Sigmoid colon (tissue), 7 donors: ENCODE measurements around the gene MPLKIP. TPM values are rescaled to one million over a fixed set of nuclear protein-coding genes. Genes with fewer than 3 reads are reported as not detected.

Experiments
- DNase-seq: peaks from one replicate; pipeline ENCODE4 v3.0.0-alpha.2; 2019
- H3K27ac ChIP-seq, 4 donors: fragments of 200-600 bp; sonication (generic); one replicate each; pipeline ENCODE4 v1.5.1; 2016 to 2019; ENCODE audit warnings: mild to moderate bottlenecking in 1 of 4
- H3K27me3 ChIP-seq, 3 donors: fragments of 200-600 bp; sonication (generic); one replicate each; pipeline ENCODE4 v1.5.1; 2019; ENCODE audit warnings: mild to moderate bottlenecking in 1 of 3
- H3K36me3 ChIP-seq, 4 donors: fragments of 200-600 bp; sonication (generic); one replicate each; pipeline ENCODE4 v1.5.1; 2016 to 2019
- H3K4me1 ChIP-seq, 4 donors: fragments of 200-600 bp; sonication (generic); one replicate each; pipeline ENCODE4 v1.5.1; 2017 to 2019
- H3K4me3 ChIP-seq, 4 donors: fragments of 200-600 bp; sonication (generic); one replicate each; pipeline ENCODE4 v1.5.1; 2017 to 2019; ENCODE audit warnings: mild to moderate bottlenecking in 2 of 4, moderate library complexity in 1 of 4
- H3K9me3 ChIP-seq, 4 donors: fragments of 200-600 bp in 3 of 4; sonication (generic) in 3 of 4; one replicate each; pipeline versions ENCODE4 v1.5.1 to v1.6.1; 2013 to 2019
- EP300 ChIP-seq, 4 donors: sonication (generic); formaldehyde crosslinking; IDR thresholded peaks; one replicate each; pipeline ENCODE4 v1.6.1; 2017; ENCODE audit warnings: antibody characterized with exemption in 4 of 4
- POLR2A ChIP-seq, 2 donors: fragments of 450-650 bp; IDR thresholded peaks; one replicate each; pipeline ENCODE4 v1.6.1; 2016; ENCODE audit warnings: antibody characterized with exemption in 2 of 2, mild to moderate bottlenecking in 2 of 2, moderate library complexity in 2 of 2
- POLR2AphosphoS5 ChIP-seq, 4 donors: sonication (generic); formaldehyde crosslinking; IDR thresholded peaks; one replicate each; pipeline ENCODE4 v1.6.1; 2017; ENCODE audit warnings: antibody characterized with exemption in 4 of 4
- WGBS, 2 donors: extraction: QIAGEN DNeasy Blood & Tissue Kit; methylation state at CpG; one replicate each; pipeline ENCODE4 v1.1.7; 2013; 5-methylcytosine and 5-hydroxymethylcytosine counted together
- intact Hi-C: fragments of 100-400 bp; cut with DNase I; formaldehyde crosslinking; loops from one replicate; pipeline ENCODE4 v1.15.1; 2023
- polyA plus RNA-seq, 3 donors: library from polyadenylated mRNA; stranded (reverse); fragments of 200-250 nt; gene quantifications; one replicate each; pipeline ENCODE4 v1.2.3, GENCODE V29; 2013
- total RNA-seq, 4 donors: library from RNA; depleted of rRNA; stranded (reverse); fragments of >200 nt; gene quantifications; one replicate each; pipeline ENCODE4 v1.1.0, GENCODE V29; 2016
- TF ChIP-seq, protein P1 (sequence below), 4 experiments: fragments of 450-650 bp in 3 of 4; fragments of 200-600 bp in 1 of 4; IDR thresholded peaks; one replicate each; pipeline ENCODE4 v1.5.1; 2016 to 2019; ENCODE audit warnings: antibody characterized with exemption in 4 of 4, mild to moderate bottlenecking in 3 of 4, moderate library complexity in 2 of 4
- donor health status: healthy with polysubstance abuse.
- donor health status: Bipolar disorder and iron deficiency.
- donor health status: healthy.

Gene MPLKIP
- total and polyA plus RNA-seq, 7 donors = 26.9 to 70.5 (median 43.1) TPM

DNA sequence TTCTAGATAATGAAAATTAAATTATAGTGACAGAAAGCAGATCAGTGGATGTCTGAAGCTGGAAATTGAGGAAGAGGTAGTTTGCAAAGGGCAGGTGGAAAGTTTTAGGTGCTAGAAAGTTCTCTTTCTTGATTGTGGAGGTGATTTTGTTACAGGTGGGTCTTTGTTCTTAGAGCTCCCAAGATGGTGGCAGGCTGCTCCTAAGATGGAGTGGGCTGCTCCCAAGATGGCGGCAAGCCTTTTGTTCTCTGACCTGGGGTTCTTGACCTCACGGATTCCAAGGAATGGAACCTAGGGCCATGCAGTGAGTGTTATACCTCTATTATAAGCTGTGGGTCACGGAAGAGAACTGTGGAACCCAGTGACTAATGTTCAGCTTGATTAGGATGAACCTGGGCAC, 32.9 kb upstream of the MPLKIP start:
- no peaks in the 10 kb centered on the region for H3K27me3 ChIP-seq
- H3K9me3 ChIP-seq = no peaks in the 10 kb centered on the region
- H3K4me3 ChIP-seq = no peak overlapping the region
- intact Hi-C loops = no loop called here
- no peaks in the 10 kb centered on the region for H3K36me3 ChIP-seq
- TF ChIP-seq EP300 (IDR thresholded peaks at IDR 0.05) (no peak), POLR2AphosphoS5 (IDR thresholded peaks at IDR 0.05) (no peak), POLR2A (IDR thresholded peaks at IDR 0.05) (no peak)
- TF ChIP-seq, protein P1, sequence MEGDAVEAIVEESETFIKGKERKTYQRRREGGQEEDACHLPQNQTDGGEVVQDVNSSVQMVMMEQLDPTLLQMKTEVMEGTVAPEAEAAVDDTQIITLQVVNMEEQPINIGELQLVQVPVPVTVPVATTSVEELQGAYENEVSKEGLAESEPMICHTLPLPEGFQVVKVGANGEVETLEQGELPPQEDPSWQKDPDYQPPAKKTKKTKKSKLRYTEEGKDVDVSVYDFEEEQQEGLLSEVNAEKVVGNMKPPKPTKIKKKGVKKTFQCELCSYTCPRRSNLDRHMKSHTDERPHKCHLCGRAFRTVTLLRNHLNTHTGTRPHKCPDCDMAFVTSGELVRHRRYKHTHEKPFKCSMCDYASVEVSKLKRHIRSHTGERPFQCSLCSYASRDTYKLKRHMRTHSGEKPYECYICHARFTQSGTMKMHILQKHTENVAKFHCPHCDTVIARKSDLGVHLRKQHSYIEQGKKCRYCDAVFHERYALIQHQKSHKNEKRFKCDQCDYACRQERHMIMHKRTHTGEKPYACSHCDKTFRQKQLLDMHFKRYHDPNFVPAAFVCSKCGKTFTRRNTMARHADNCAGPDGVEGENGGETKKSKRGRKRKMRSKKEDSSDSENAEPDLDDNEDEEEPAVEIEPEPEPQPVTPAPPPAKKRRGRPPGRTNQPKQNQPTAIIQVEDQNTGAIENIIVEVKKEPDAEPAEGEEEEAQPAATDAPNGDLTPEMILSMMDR (IDR thresholded peaks at IDR 0.05) = no peak
- DNase-seq = no peak
- WGBS, 2 donors = 95 to 97% methylated on average over 3 of the region's 3 CpGs
- no peak overlapping the region for H3K27ac ChIP-seq
- H3K4me1 ChIP-seq = no peaks in the 10 kb centered on the region

DNA sequence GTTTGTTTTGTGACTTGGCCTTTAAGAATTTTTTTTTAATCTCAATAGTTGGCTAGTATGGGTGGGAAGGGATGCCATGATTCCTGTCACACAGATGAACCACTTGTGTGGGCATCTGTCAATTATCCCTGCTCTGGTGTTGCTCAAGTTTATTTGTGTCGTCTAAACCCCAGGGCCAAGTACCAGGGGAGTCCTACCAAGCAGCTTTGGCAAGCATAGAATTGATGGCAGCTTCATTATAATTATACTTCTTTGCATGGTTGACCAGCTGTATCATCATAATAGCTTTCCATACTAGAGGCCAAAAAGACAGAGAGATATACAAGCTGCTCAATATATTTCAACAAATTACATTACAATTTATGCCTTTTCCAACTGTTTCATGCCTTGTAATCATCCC, 30.8 kb upstream of the MPLKIP start:
- no peaks in the 10 kb centered on the region for H3K9me3 ChIP-seq
- H3K4me1 ChIP-seq = no peaks in the 10 kb centered on the region
- no peaks in the 10 kb centered on the region for H3K36me3 ChIP-seq
- intact Hi-C loops = no loop called here
- TF ChIP-seq, protein P1 (IDR thresholded peaks at IDR 0.05) = no peak
- TF ChIP-seq EP300 (IDR thresholded peaks at IDR 0.05) = no peak
- TF ChIP-seq POLR2A (IDR thresholded peaks at IDR 0.05) = no peak
- no peak for TF ChIP-seq POLR2AphosphoS5 (IDR thresholded peaks at IDR 0.05)
- DNase-seq = no peak
- H3K27me3 ChIP-seq = no peaks in the 10 kb centered on the region
- no peak overlapping the region for H3K4me3 ChIP-seq
- H3K27ac ChIP-seq = no peak overlapping the region
- WGBS, 2 donors = 72 to 77% methylated on average over 1 of the region's 1 CpG

DNA sequence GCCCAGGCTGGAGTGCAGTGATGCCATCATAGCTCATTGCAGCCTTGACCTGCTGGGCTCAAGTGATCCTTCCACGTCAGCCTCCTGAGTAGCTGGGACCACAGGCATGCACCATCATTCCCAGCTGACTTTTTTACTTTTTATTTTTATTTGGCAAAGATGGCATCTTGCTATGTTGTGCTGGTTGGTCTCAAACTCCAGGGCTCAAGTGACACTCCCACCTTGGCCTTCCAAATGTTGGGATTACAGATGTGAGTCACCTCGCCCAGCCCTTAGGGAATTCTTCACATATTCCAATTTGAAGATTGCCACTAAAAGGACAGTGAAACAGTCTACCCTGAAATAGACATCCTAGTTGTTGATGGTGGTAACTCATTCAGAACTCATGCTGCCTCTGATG, 28.1 kb upstream of the MPLKIP start:
- DNase-seq = no peak
- no peaks in the 10 kb centered on the region for H3K27me3 ChIP-seq
- no peak overlapping the region for H3K27ac ChIP-seq
- H3K9me3 ChIP-seq = no peaks in the 10 kb centered on the region
- no peaks in the 10 kb centered on the region for H3K4me1 ChIP-seq
- TF ChIP-seq POLR2AphosphoS5 (IDR thresholded peaks at IDR 0.05) (no peak), EP300 (IDR thresholded peaks at IDR 0.05) (no peak), POLR2A (IDR thresholded peaks at IDR 0.05) (no peak)
- TF ChIP-seq, protein P1 (IDR thresholded peaks at IDR 0.05) = no peak
- no peak overlapping the region for H3K4me3 ChIP-seq
- no peaks in the 10 kb centered on the region for H3K36me3 ChIP-seq
- intact Hi-C loops = no loop called here
- 88 to 92% methylated on average over 2 of the region's 2 CpGs for WGBS, 2 donors

DNA sequence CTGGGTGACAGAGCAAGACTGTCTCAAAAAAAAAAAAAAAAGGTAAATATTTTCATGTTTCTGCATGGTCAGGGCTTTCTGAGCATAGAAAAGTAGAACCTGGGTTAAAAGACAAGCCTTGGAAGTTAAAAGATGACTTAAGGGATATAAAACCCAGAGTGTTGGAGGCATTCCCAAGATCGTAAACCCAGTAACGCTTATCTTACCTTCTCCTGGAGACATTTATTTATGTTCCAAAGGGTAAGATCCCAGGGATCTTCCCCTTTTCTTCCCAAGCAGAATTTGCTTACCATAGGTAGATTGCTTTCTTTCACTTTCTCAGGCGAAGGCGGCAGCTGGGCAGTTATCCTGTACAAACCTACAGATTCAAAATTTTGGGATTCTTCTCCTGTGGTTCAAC, 22.6 kb upstream of the MPLKIP start:
- Histone ChIP-seq H3K36me3 (no peaks in the 10 kb centered on the region), H3K4me3 (peak overlapping the region in 3 of 4 donors; percentile 16 to 42 (median 38)), H3K27ac (no peak overlapping the region), H3K9me3 (no peaks in the 10 kb centered on the region), H3K27me3 (no peaks in the 10 kb centered on the region), H3K4me1 (no peaks in the 10 kb centered on the region)
- no peak for DNase-seq
- no peak for TF ChIP-seq EP300 (IDR thresholded peaks at IDR 0.05)
- TF ChIP-seq POLR2AphosphoS5 (IDR thresholded peaks at IDR 0.05) = no peak
- no peak for TF ChIP-seq POLR2A (IDR thresholded peaks at IDR 0.05)
- TF ChIP-seq, protein P1 (IDR thresholded peaks at IDR 0.05) = no peak
- intact Hi-C loops = no loop called here
- 22 to 73% methylated on average over 4 of the region's 4 CpGs for WGBS, 2 donors

DNA sequence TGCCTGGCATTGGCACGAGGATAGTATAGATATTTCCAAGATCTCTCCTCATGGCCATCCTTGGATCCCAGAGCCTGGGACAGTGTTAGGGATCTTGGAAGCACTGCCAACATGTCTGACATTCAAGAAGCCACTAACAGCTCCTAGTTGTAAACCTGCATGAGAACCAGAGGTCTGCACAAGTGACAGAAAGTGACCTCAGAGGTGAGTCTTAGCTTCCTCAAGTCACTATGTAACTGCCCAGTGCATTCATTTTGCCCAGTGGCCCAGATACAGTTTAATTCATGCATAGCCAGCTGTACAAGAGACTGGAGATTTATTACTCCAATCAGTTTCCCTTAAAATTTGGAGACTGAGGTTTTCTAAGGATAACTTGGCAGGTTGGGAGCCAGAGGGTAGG, 17.1 kb upstream of the MPLKIP start:
- no peak overlapping the region for H3K27ac ChIP-seq

More for the DNA sequence above, 17.1 kb upstream of the MPLKIP start:
- no peak overlapping the region for H3K4me3 ChIP-seq
- H3K4me1 ChIP-seq = no peaks in the 10 kb centered on the region
- intact Hi-C loops = no loop called here
- H3K36me3 ChIP-seq = no peaks in the 10 kb centered on the region
- WGBS, 2 donors = 79 to 87% methylated on average over 1 of the region's 1 CpG
- H3K27me3 ChIP-seq = no peaks in the 10 kb centered on the region
- no peak for DNase-seq
- H3K9me3 ChIP-seq = no peaks in the 10 kb centered on the region
- no peak for TF ChIP-seq EP300 (IDR thresholded peaks at IDR 0.05)
